K562 (cell line): ENCODE data around the gene ANKS4B.

Source experiments
- DMBX1 ChIP-seq: fragments of 250-450 bp; sonication (Bioruptor Pico); IDR thresholded peaks from 2 replicates; pipeline ENCODE4 v1.8.0; 2022; ENCODE audit warnings: inconsistent platforms, mild to moderate bottlenecking, moderate library complexity, borderline replicate concordance
- HNRNPUL1 ChIP-seq: fragments of 200-400 bp; formaldehyde crosslinking; IDR thresholded peaks from 2 replicates; pipeline ENCODE4 v1.6.1; 2017; ENCODE audit warnings: low read length
- JUN ChIP-seq, 2 experiments: sonication (generic) in 1 of 2; formaldehyde crosslinking in 1 of 2; IDR thresholded peaks; 2 replicates each; pipeline versions ENCODE4 v1.6.1 to v1.8.0; 2012 to 2022; ENCODE audit warnings: borderline replicate concordance in 2 of 2, mild to moderate bottlenecking in 2 of 2, improper control_type of control experiment in 1 of 2, low read depth in 1 of 2, low read length in 1 of 2, missing genetic modification reagents in 1 of 2
- USF1 ChIP-seq: sonication (generic); formaldehyde crosslinking; IDR thresholded peaks from 2 replicates; pipeline ENCODE4 v1.9.0; 2022; ENCODE audit warnings: mild to moderate bottlenecking, missing genetic modification reagents
- ZBTB26 ChIP-seq: fragments of 450-650 bp; formaldehyde crosslinking; IDR thresholded peaks from 2 replicates; pipeline ENCODE4 v1.4.0; 2022; ENCODE audit warnings: missing genetic modification characterization
- ZNF274 ChIP-seq: IDR thresholded peaks from 2 replicates; pipeline ENCODE4 v1.6.1; 2011; ENCODE audit warnings: low read depth, mild to moderate bottlenecking, low read length, moderate library complexity, borderline replicate concordance

- no peak for TF ChIP-seq JUN (IDR thresholded peaks at IDR 0.05; ENCODE audit: borderline replicate concordance, low read depth, low read length)
- no peak for TF ChIP-seq JUN (CRISPR knock-in tag; IDR thresholded peaks at IDR 0.05; ENCODE audit: borderline replicate concordance)
- no peak for TF ChIP-seq ZNF274
- no peak for TF ChIP-seq HNRNPUL1
- no peak for TF ChIP-seq ZBTB26
- TF ChIP-seq USF1 (CRISPR knock-in tag), result no peak
- TF ChIP-seq DMBX1 (CRISPR knock-in tag), result no peak
Observed at GRCh38 chr16:21233521-21234150, at the start of gene ANKS4B.
